Aorta (tissue), 5 donors: ENCODE results near the gene CTNNA2. TPM values are rescaled to one million over a fixed set of nuclear protein-coding genes. Genes with fewer than 3 reads are reported as not detected.

Source experiments
- ATAC-seq: fragments of 200-7000 bp; cut with Tn5 transposase; one replicate; pipeline ENCODE4 v1.9.1; 2022; ENCODE audit warnings: moderate library complexity; ENCODE audit not compliant: low FRiP score
- DNase-seq, 2 donors: peaks; one replicate each; pipeline ENCODE4 v3.0.0-alpha.2; 2020
- H3K27ac ChIP-seq, 2 donors: one replicate each; pipeline ENCODE4 v1.5.1; 2013; ENCODE audit warnings: low read length in 2 of 2, mild to moderate bottlenecking in 2 of 2, moderate library complexity in 2 of 2, control low read depth in 1 of 2, inconsistent platforms in 1 of 2, low read depth in 1 of 2
- H3K27me3 ChIP-seq, 2 donors: one replicate each; pipeline ENCODE4 v1.6.1; 2013; ENCODE audit warnings: control low read depth in 1 of 2, low read length in 1 of 2, mild to moderate bottlenecking in 1 of 2, moderate library complexity in 1 of 2; ENCODE audit not compliant: insufficient read depth in 2 of 2, control insufficient read depth in 1 of 2
- H3K36me3 ChIP-seq, 2 donors: one replicate each; pipeline ENCODE4 v1.6.1; 2013; ENCODE audit warnings: control low read depth in 1 of 2, low read length in 1 of 2, mild to moderate bottlenecking in 1 of 2; ENCODE audit not compliant: insufficient read depth in 2 of 2, control insufficient read depth in 1 of 2
- H3K4me1 ChIP-seq, 2 donors: one replicate each; pipeline ENCODE4 v1.6.1; 2013; ENCODE audit warnings: low read length in 2 of 2, control low read depth in 1 of 2, mild to moderate bottlenecking in 1 of 2, moderate library complexity in 1 of 2; ENCODE audit not compliant: insufficient read depth in 2 of 2, control insufficient read depth in 1 of 2
- H3K4me3 ChIP-seq, 2 donors: one replicate each; pipeline ENCODE4 v1.5.1; 2013; ENCODE audit warnings: low read length in 2 of 2, control low read depth in 1 of 2, mild to moderate bottlenecking in 1 of 2
- H3K9me3 ChIP-seq: one replicate; pipeline ENCODE4 v1.6.1; 2013; ENCODE audit warnings: mild to moderate bottlenecking, low read length; ENCODE audit not compliant: control insufficient read depth
- WGBS, 2 donors: extraction: QIAGEN DNeasy Blood & Tissue Kit; methylation state at CpG; one replicate each; pipeline ENCODE4 v1.1.7; 2013; 5-methylcytosine and 5-hydroxymethylcytosine counted together
- intact Hi-C, 2 donors: fragments of 100-400 bp; cut with DNase I; formaldehyde crosslinking; loops; one replicate each; pipeline versions ENCODE4 v1.14.2 to v1.15.0; 2022
- polyA plus RNA-seq, 2 donors: library from polyadenylated mRNA; stranded (reverse); fragments of 200-250 nt; gene quantifications; one replicate each; pipeline ENCODE4 v1.2.3, GENCODE V29; 2013
- total RNA-seq, 2 donors: library from RNA; stranded (reverse); fragmentation: NEBNext Ultra II Directional; extraction: Animal tissue kit (Norgen Biotek cat#: 25700); gene quantifications; one replicate each; pipeline ENCODE4 v1.2.1, GENCODE V29; 2021
- donor health status: healthy with polysubstance abuse.
- donor health status: Bipolar disorder and iron deficiency.
- donor health status: DM: no; HTN: no; CAD: no.
- donor health status: DM: no; HTN: no; CAD: no.
- donor health status: DM: yes; HTN: yes; CAD: no.

Gene CTNNA2
- total and polyA plus RNA-seq, 4 donors, result 0.05 to 0.12 TPM; not detected in 2

DNA sequence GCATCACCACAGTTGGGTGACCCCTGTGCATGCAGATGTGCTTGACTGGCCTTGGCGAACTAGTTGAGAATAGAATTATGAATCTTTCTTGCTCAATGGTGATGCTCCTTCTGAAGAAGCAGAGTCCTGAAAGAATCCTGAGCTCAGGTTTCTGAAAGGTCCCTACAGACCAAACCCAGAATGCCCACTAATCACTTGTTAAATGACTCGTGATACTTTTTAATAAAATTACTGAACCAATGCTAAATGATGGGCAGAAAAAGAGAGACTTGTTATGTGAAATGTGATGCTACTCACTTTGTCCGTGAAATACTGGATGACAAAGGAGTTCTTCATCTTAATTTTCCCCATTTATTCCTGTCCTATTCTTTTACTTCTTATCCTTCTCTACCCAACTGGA lies 1055.2 kb downstream of the CTNNA2 start:
- 85 to 86% methylated on average over 3 of the region's 3 CpGs for WGBS, 2 donors
- intact Hi-C loops, result no loop called here
- Histone ChIP-seq H3K4me3 (no peak overlapping the region), H3K9me3 (no peaks in the 10 kb centered on the region), H3K4me1 (no peaks in the 10 kb centered on the region), H3K27me3 (no peaks in the 10 kb centered on the region), H3K27ac (no peak overlapping the region), H3K36me3 (no peaks in the 10 kb centered on the region)
- DNase-seq (no peak), ATAC-seq (no peak)

GRCh38 chr2:80573167-80573566 lies 1060.3 kb downstream of the CTNNA2 start:
- ATAC-seq (no peak), DNase-seq (no peak)
- H3K4me3 ChIP-seq, result no peak overlapping the region
- no peak overlapping the region for H3K27ac ChIP-seq
- intact Hi-C loops, result no loop called here
- WGBS, 2 donors, result 74 to 76% methylated on average over 6 of the region's 6 CpGs
- H3K36me3 ChIP-seq, result no peaks in the 10 kb centered on the region
- H3K4me1 ChIP-seq, result no peaks in the 10 kb centered on the region
- no peaks in the 10 kb centered on the region for H3K27me3 ChIP-seq
- H3K9me3 ChIP-seq, result no peaks in the 10 kb centered on the region

DNA sequence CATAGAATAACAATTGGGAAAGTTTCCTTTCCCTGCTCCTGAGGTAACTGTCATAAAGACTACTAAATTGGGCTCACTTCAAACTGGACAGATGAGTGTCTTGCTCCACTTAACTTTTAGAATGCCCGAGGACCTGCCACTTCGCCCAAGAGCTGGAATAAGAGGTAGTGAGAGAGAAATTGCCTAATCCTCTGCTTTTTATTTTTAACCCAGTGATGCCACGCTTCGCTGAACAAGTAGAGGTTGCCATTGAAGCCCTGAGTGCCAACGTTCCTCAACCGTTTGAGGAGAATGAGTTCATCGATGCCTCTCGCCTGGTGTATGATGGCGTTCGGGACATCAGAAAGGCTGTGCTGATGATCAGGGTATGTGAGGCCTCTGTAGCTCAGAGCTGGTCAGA lies 1061.1 kb downstream of the CTNNA2 start:
- WGBS, 2 donors, result 93% methylated on average over 10 of the region's 10 CpGs
- H3K27ac ChIP-seq, result no peak overlapping the region
- ATAC-seq, result no peak
- intact Hi-C loops, result no loop called here
- DNase-seq, result no peak
- no peaks in the 10 kb centered on the region for H3K4me1 ChIP-seq
- no peaks in the 10 kb centered on the region for H3K9me3 ChIP-seq
- no peaks in the 10 kb centered on the region for H3K36me3 ChIP-seq
- no peak overlapping the region for H3K4me3 ChIP-seq
- no peaks in the 10 kb centered on the region for H3K27me3 ChIP-seq

DNA sequence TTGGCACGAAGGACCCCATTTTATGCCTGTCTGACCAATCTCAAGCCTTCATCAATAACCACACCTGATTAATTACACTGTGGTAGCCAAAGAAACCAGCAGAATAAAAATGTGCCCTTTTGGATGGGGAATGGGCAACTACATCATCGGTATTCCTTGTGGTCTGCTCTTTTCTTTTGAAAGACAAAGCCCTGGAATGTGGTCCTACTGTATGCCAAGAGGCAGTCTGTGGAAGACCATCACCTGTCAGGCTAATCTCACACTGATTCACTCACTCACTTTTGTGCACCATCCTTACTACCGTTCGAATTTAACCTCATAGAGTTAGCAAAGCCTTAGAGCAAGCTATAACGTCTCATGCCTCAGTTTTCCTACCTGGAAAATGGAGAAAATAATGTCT lies 1066.9 kb downstream of the CTNNA2 start:
- Histone ChIP-seq H3K9me3 (no peaks in the 10 kb centered on the region), H3K4me3 (no peak overlapping the region), H3K4me1 (no peaks in the 10 kb centered on the region), H3K27ac (no peak overlapping the region), H3K36me3 (no peaks in the 10 kb centered on the region), H3K27me3 (no peaks in the 10 kb centered on the region)
- no peak for DNase-seq
- intact Hi-C loops, result no loop called here
- no peak for ATAC-seq
- WGBS, 2 donors, result 76 to 78% methylated on average over 5 of the region's 5 CpGs

DNA sequence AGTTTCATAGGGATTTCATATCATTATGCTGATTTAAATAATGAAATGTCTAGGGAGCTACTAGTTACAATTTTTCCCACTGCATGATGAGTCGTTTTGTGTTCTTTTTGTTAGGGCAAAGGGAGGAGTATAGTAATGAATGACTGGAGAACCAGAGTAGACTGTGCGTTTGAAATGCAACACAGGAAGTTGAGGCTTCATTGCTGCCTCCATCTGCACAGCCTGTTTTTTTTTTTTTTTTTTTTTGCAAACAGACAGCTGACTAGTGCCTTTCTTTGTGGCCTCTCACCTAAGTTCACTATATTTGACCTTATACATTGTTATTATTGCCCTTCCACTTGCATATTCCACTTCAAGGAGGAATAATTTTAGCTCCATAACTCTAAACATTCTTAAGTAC lies 1078.4 kb downstream of the CTNNA2 start:
- intact Hi-C loops, result no loop called here
- H3K4me1 ChIP-seq, result no peaks in the 10 kb centered on the region

DNA sequence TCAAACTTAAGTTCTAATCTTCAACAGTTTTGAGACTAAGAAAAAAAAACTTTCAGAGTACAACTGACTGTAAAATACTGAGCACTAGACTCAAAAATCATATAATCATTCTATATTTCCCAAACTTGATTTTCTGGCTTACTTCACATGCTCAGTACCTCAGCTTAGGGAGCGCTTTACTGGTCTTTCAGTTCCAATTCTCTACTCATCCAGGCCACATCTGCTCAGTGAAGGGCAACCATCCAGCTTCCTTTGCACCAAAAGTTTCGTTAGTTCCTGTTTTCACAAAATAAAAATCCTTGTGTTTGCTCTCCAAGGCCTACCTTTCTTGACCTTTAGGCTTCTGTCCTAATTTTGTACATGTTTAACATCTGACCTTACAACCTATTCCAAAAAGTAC lies 1079.3 kb downstream of the CTNNA2 start:
- Histone ChIP-seq H3K27me3 (no peaks in the 10 kb centered on the region), H3K27ac (no peak overlapping the region), H3K4me1 (no peaks in the 10 kb centered on the region), H3K9me3 (no peaks in the 10 kb centered on the region), H3K36me3 (no peaks in the 10 kb centered on the region), H3K4me3 (no peak overlapping the region)
- intact Hi-C loops, result no loop called here
- ATAC-seq, result no peak
- DNase-seq, result no peak
- WGBS, 2 donors, result 87 to 90% methylated on average over 2 of the region's 2 CpGs

More for the DNA sequence above, 1078.4 kb downstream of the CTNNA2 start:
- ATAC-seq (no peak), DNase-seq (no peak)
- H3K27me3 ChIP-seq, result no peaks in the 10 kb centered on the region
- H3K36me3 ChIP-seq, result no peaks in the 10 kb centered on the region
- WGBS, 2 donors, result 61 to 71% methylated on average over 2 of the region's 2 CpGs
- H3K4me3 ChIP-seq, result no peak overlapping the region
- peaks cover 1% of the 10 kb centered on the region for H3K9me3 ChIP-seq
- H3K27ac ChIP-seq, result no peak overlapping the region

DNA sequence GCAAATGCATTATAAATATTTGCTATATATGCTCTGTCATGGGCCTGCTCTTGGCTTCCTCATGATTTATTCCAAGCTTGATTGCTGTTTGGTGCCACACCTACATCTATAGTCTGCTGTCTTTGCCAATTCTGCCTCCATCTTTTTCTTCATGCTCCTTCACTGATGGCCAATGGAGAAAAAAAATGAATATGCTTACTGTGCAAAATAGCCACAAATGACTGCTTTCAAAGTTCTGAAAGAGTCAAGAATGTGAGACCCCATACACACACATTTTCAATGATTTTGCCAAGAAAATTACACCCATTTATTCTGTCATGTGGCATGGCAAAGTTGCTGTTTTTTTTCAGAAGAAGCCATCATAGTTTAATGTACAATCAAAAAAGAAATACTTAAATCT lies 1097.3 kb downstream of the CTNNA2 start:
- Histone ChIP-seq H3K27me3 (no peaks in the 10 kb centered on the region), H3K9me3 (no peaks in the 10 kb centered on the region), H3K27ac (no peak overlapping the region), H3K36me3 (no peaks in the 10 kb centered on the region), H3K4me1 (no peaks in the 10 kb centered on the region), H3K4me3 (no peak overlapping the region)
- ATAC-seq, result no peak
- no peak for DNase-seq
- intact Hi-C loops, result no loop called here

- DNase-seq (no peak), ATAC-seq (no peak)
- H3K9me3 ChIP-seq, result no peaks in the 10 kb centered on the region
- H3K27me3 ChIP-seq, result no peaks in the 10 kb centered on the region
- H3K27ac ChIP-seq, result no peak overlapping the region
- H3K4me3 ChIP-seq, result no peak overlapping the region
- H3K36me3 ChIP-seq, result no peaks in the 10 kb centered on the region
- H3K4me1 ChIP-seq, result no peaks in the 10 kb centered on the region
- intact Hi-C loops, result no loop called here
- 2 to 7% methylated on average over 3 of the region's 3 CpGs for WGBS, 2 donors
These were observed 1108.8 kb downstream of the CTNNA2 start for GRCh38 chr2:80621656-80622055.

DNA sequence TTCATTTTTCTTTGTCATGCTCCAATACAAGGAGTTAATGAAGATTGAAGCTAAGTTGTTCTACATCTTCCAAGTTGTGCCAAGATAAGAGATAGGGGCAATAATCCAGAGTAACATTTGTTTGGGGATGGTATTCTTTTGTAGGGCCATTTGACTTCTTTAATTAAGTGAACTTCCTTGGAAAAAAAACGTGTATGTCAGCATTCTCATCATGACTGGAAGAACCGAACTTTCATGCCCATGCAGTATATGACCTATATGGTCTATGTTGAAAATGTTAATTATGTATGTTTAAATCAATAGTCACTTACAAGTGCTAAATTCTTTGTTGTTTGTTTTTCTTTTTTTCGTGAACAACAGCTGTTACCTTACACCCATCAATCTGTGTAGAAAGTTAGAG lies 1111.2 kb downstream of the CTNNA2 start:
- WGBS, 2 donors, result 63 to 64% methylated on average over 3 of the region's 3 CpGs
- no peak overlapping the region for H3K27ac ChIP-seq
- no peaks in the 10 kb centered on the region for H3K9me3 ChIP-seq
- H3K4me3 ChIP-seq, result no peak overlapping the region
- DNase-seq (no peak), ATAC-seq (no peak)
- H3K36me3 ChIP-seq, result no peaks in the 10 kb centered on the region
- no peaks in the 10 kb centered on the region for H3K27me3 ChIP-seq
- intact Hi-C loops, result no loop called here
- H3K4me1 ChIP-seq, result no peaks in the 10 kb centered on the region
